Stimulated activated naive CD8-positive, alpha-beta T cell treated with anti-CD3 and anti-CD28 coated beads, Interleukin-15, amount 100 ng/mL, for 72 hours (primary cell): ENCODE measurements around the gene C4BPA.

ENCODE experiments used
- ATAC-seq: fragments of 150-1000 bp; cut with Tn5 transposase; 2 replicates; pipeline ENCODE4 v1.10.0; 2021; ENCODE audit warnings: mild to moderate bottlenecking, moderate library complexity
- DNase-seq, 2 donors: peaks; one replicate each; pipeline ENCODE4 v3.0.0; 2021 to 2022
- H3K27ac Mint-ChIP-seq, 2 donors: one replicate each; pipeline ENCODE4 v1.8.0; 2022; ENCODE audit warnings: mild to moderate bottlenecking in 2 of 2, mixed read lengths in 2 of 2, moderate library complexity in 2 of 2
- H3K27me3 Mint-ChIP-seq: one replicate; pipeline ENCODE4 v1.8.0; 2022; ENCODE audit warnings: mixed read lengths
- H3K4me1 Mint-ChIP-seq: one replicate; pipeline ENCODE4 v1.8.0; 2022; ENCODE audit warnings: mild to moderate bottlenecking, mixed read lengths
- H3K4me3 Mint-ChIP-seq, 2 donors: one replicate each; pipeline ENCODE4 v1.8.0; 2022; ENCODE audit warnings: mild to moderate bottlenecking in 2 of 2, mixed read lengths in 2 of 2, moderate library complexity in 1 of 2
- H3K9me3 Mint-ChIP-seq, 2 donors: one replicate each; pipeline ENCODE4 v1.8.0; 2022; ENCODE audit warnings: mixed read lengths in 2 of 2

C4BPA gene

GRCh38 chr1:207071426-207071825, 32.6 kb upstream of the C4BPA start:
- Mint-ChIP-seq H3K4me1 (peaks cover 35% of the 10 kb centered on the region), H3K4me3 (no peak overlapping the region), H3K27me3 (no peaks in the 10 kb centered on the region), H3K27ac (no peak overlapping the region), H3K9me3 (no peaks in the 10 kb centered on the region)
- DNase-seq (no peak), ATAC-seq (no peak)

- no peak for DNase-seq
- Mint-ChIP-seq H3K27ac (no peak overlapping the region), H3K4me1 (peaks cover 35% of the 10 kb centered on the region), H3K4me3 (no peak overlapping the region), H3K27me3 (no peaks in the 10 kb centered on the region), H3K9me3 (no peaks in the 10 kb centered on the region)
- no peak for ATAC-seq
Measured at GRCh38 chr1:207072233-207072632, 31.8 kb upstream of the C4BPA start.

- DNase-seq (no peak), ATAC-seq (no peak)
- Mint-ChIP-seq H3K27ac (no peak overlapping the region), H3K4me1 (peaks cover 30% of the 10 kb centered on the region), H3K27me3 (no peaks in the 10 kb centered on the region), H3K4me3 (no peak overlapping the region), H3K9me3 (no peaks in the 10 kb centered on the region)
Measured at GRCh38 chr1:207073906-207074820, 29.9 kb upstream of the C4BPA start.

GRCh38 chr1:207076181-207076955, 27.7 kb upstream of the C4BPA start:
- no peak for ATAC-seq
- no peak overlapping the region for H3K4me3 Mint-ChIP-seq
- H3K27me3 Mint-ChIP-seq = no peaks in the 10 kb centered on the region
- H3K4me1 Mint-ChIP-seq = peaks cover 8% of the 10 kb centered on the region
- H3K9me3 Mint-ChIP-seq = no peaks in the 10 kb centered on the region
- DNase-seq = no peak
- H3K27ac Mint-ChIP-seq = no peak overlapping the region

GRCh38 chr1:207077012-207077411, 27.0 kb upstream of the C4BPA start:
- H3K27me3 Mint-ChIP-seq = peaks cover 1% of the 10 kb centered on the region

GRCh38 chr1:207077470-207078377, 26.3 kb upstream of the C4BPA start:
- H3K27ac Mint-ChIP-seq = no peak overlapping the region
- H3K27me3 Mint-ChIP-seq = peaks cover 8% of the 10 kb centered on the region
- ATAC-seq (peak; percentile 87), DNase-seq (peak; percentile 56 to 65)
- H3K4me3 Mint-ChIP-seq = no peak overlapping the region
- H3K4me1 Mint-ChIP-seq = no peaks in the 10 kb centered on the region
- H3K9me3 Mint-ChIP-seq = no peaks in the 10 kb centered on the region

More at GRCh38 chr1:207077012-207077411, 27.0 kb upstream of the C4BPA start:
- Mint-ChIP-seq H3K4me1 (peaks cover 1% of the 10 kb centered on the region), H3K9me3 (no peaks in the 10 kb centered on the region), H3K4me3 (no peak overlapping the region), H3K27ac (no peak overlapping the region)
- ATAC-seq (no peak), DNase-seq (no peak)

- Mint-ChIP-seq H3K27ac (no peak overlapping the region), H3K27me3 (peaks cover 18% of the 10 kb centered on the region), H3K4me1 (no peaks in the 10 kb centered on the region), H3K4me3 (no peak overlapping the region), H3K9me3 (no peaks in the 10 kb centered on the region)
- ATAC-seq = no peak
- no peak for DNase-seq
Measured at GRCh38 chr1:207078578-207079132, 25.4 kb upstream of the C4BPA start.

- H3K27me3 Mint-ChIP-seq = peaks cover 19% of the 10 kb centered on the region
- no peaks in the 10 kb centered on the region for H3K9me3 Mint-ChIP-seq
- DNase-seq = no peak
- H3K4me1 Mint-ChIP-seq = peaks cover 5% of the 10 kb centered on the region
- no peak overlapping the region for H3K4me3 Mint-ChIP-seq
- ATAC-seq = no peak
- H3K27ac Mint-ChIP-seq = no peak overlapping the region
Measured at GRCh38 chr1:207079706-207080241, 24.3 kb upstream of the C4BPA start.

GRCh38 chr1:207081088-207081487, 22.9 kb upstream of the C4BPA start:
- ATAC-seq (no peak), DNase-seq (no peak)
- Mint-ChIP-seq H3K9me3 (no peaks in the 10 kb centered on the region), H3K4me3 (no peak overlapping the region), H3K27me3 (peaks cover 19% of the 10 kb centered on the region), H3K27ac (no peak overlapping the region), H3K4me1 (peaks cover 13% of the 10 kb centered on the region)

- Mint-ChIP-seq H3K27me3 (peaks cover 19% of the 10 kb centered on the region), H3K4me3 (no peak overlapping the region), H3K4me1 (peaks cover 13% of the 10 kb centered on the region), H3K27ac (no peak overlapping the region), H3K9me3 (no peaks in the 10 kb centered on the region)
- no peak for DNase-seq
- no peak for ATAC-seq
Measured at GRCh38 chr1:207081806-207082205, 22.2 kb upstream of the C4BPA start.

GRCh38 chr1:207084232-207084631, 19.8 kb upstream of the C4BPA start:
- ATAC-seq (no peak), DNase-seq (no peak)
- peaks cover 19% of the 10 kb centered on the region for H3K27me3 Mint-ChIP-seq
- H3K9me3 Mint-ChIP-seq = no peaks in the 10 kb centered on the region
- no peak overlapping the region for H3K4me3 Mint-ChIP-seq
- H3K4me1 Mint-ChIP-seq = peaks cover 22% of the 10 kb centered on the region
- H3K27ac Mint-ChIP-seq = no peak overlapping the region

- H3K4me1 Mint-ChIP-seq = peaks cover 27% of the 10 kb centered on the region
- H3K27me3 Mint-ChIP-seq = peaks cover 19% of the 10 kb centered on the region
- H3K27ac Mint-ChIP-seq = no peak overlapping the region
- H3K9me3 Mint-ChIP-seq = no peaks in the 10 kb centered on the region
- ATAC-seq = peak; percentile 82
- no peak overlapping the region for H3K4me3 Mint-ChIP-seq
- DNase-seq = peak; percentile 50 to 56
Measured at GRCh38 chr1:207084701-207085180, 19.3 kb upstream of the C4BPA start.

GRCh38 chr1:207085887-207086286, 18.1 kb upstream of the C4BPA start:
- H3K27me3 Mint-ChIP-seq = peaks cover 19% of the 10 kb centered on the region
- DNase-seq (no peak), ATAC-seq (no peak)
- no peak overlapping the region for H3K27ac Mint-ChIP-seq
- no peak overlapping the region for H3K4me3 Mint-ChIP-seq
- peaks cover 31% of the 10 kb centered on the region for H3K4me1 Mint-ChIP-seq
- no peaks in the 10 kb centered on the region for H3K9me3 Mint-ChIP-seq

- H3K4me3 Mint-ChIP-seq = no peak overlapping the region
- H3K27me3 Mint-ChIP-seq = peaks cover 6% of the 10 kb centered on the region
- no peak for ATAC-seq
- H3K27ac Mint-ChIP-seq = no peak overlapping the region
- peaks cover 38% of the 10 kb centered on the region for H3K4me1 Mint-ChIP-seq
- H3K9me3 Mint-ChIP-seq = no peaks in the 10 kb centered on the region
- DNase-seq = no peak
Measured at GRCh38 chr1:207088161-207088560, 15.9 kb upstream of the C4BPA start.
